Measurements from ENCODE around the gene HES6.

HES6 gene

DNA sequence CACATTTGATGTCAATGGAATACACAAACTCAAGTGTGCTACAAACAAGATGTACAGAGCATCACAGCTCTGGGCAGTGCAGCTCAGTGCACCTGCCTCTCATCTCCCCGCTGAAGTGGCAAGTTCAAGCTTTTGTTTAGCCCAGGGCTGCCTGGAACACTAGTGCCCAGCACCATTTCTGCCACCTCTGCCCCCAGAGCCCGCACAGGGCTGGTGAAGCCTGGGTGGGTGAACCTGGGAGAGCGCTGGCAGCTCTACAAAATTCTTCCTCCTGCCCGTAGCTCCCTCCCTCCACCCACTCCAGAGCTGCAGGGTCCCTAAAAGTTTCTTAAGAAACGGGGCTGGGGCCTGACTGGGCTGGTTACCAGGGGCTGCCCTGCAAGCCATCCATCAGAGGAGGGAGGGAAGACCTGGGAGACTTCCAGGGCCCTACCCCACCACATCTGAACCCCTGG lies 1.5 kb downstream of the HES6 start:
- FAIRE-seq (no peak), DNase-seq (ENCODE audit: insufficient read length, low spot score) (no peak)
- TF ChIP-seq SPI1 (IDR thresholded peaks at IDR 0.05; ENCODE audit: low read depth, low read length) (no peak), POU2F2 (IDR thresholded peaks at IDR 0.05; ENCODE audit: low read depth, low read length) (no peak), POLR2A (IDR thresholded peaks at IDR 0.05; ENCODE audit: low read depth, low read length) (no peak), PAX5 (IDR thresholded peaks at IDR 0.05; ENCODE audit: insufficient read depth, low read length, severe bottlenecking) (no peak), TAF1 (IDR thresholded peaks at IDR 0.05; ENCODE audit: low read depth, low read length) (no peak)

DNA sequence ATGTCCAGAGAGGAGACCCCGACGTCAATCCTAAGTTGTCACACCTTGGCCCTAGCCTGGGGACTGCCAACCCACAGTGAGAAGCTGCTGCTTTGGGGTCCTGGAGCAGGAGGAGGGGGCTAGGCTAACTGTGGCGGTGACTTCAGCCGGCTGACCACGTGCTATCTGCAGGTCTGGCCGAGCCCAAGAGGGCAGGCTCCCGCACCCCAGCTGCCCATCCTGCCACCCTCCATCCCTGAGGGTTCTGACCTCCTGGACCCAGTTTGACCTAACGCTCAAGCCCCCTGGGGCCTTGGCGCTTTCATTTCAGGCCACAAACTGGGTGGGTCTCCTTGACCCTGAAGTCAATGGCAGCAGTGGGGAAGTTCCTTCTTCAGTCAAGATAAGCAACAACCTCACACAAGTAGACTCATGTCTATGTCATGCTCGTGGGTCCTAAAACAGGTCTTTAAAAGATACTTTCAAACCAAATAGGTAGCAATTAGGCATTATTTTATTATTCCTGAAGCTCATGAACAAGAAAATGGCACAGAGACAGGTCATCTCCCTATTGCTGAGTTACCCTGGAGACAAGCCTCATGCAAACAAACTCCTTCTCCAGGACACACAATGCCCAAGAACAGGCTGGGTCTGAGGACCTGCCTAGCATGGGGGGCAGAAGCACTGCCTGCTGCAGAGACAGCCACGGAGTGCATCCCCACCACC lies 2.3 kb downstream of the HES6 start:
- FAIRE-seq (no peak), DNase-seq (ENCODE audit: insufficient read length, low spot score) (no peak)
- TF ChIP-seq SPI1 (IDR thresholded peaks at IDR 0.05; ENCODE audit: low read depth, low read length) (no peak), PAX5 (IDR thresholded peaks at IDR 0.05; ENCODE audit: insufficient read depth, low read length, severe bottlenecking) (no peak), POU2F2 (IDR thresholded peaks at IDR 0.05; ENCODE audit: low read depth, low read length) (no peak), TAF1 (IDR thresholded peaks at IDR 0.05; ENCODE audit: low read depth, low read length) (no peak), POLR2AphosphoS5 (IDR thresholded peaks at IDR 0.05; ENCODE audit: low read depth, low read length) (no peak), POLR2A (IDR thresholded peaks at IDR 0.05; ENCODE audit: low read depth, low read length) (no peak)

DNA sequence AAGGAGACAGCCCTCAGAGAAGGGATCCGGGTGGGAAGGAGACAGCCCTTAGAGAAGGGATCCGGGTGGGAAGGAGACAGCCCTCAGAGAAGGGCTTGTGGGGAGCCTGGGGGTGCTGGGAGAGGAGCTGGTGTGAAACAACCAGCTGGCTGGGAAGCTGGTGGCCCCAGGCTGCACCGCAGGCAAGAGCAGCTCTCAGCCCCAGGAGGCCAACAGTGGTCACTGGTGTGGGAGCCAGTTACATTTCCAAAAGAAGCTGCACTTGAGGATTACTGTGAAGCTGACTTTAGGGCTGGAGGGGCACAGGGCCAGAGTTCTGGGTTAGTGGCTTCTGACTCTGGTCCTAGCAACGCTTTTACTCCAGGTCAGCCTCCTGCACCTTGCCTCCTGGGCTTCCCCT lies 3.3 kb downstream of the HES6 start:
- DNase-seq (ENCODE audit: insufficient read length, low spot score) (no peak), FAIRE-seq (no peak)
- TF ChIP-seq POU2F2 (IDR thresholded peaks at IDR 0.05; ENCODE audit: low read depth, low read length) (no peak), POLR2AphosphoS5 (IDR thresholded peaks at IDR 0.05; ENCODE audit: low read depth, low read length) (no peak), SPI1 (IDR thresholded peaks at IDR 0.05; ENCODE audit: low read depth, low read length) (no peak), TAF1 (IDR thresholded peaks at IDR 0.05; ENCODE audit: low read depth, low read length) (no peak), POLR2A (IDR thresholded peaks at IDR 0.05; ENCODE audit: low read depth, low read length) (no peak), PAX5 (IDR thresholded peaks at IDR 0.05; ENCODE audit: insufficient read depth, low read length, severe bottlenecking) (no peak)

DNA sequence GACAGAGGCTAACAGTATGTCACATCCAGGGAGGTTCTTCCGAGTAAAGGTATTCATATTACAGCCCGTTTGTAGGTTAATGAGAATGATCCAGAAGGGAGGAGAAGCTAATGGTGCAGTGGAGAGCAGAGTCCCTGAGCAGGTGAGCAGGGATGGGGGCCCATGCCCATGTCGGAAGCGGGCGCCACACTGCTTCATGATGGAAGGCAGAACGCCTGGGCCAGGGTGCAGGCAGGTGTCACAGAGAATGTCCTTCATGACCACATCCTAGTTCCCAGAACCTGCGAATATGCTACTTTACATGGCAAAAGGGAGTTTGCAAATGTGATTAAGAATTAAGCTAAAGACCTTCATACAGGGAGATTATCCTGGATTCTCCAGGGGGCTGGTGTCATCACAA lies 4.0 kb downstream of the HES6 start:
- DNase-seq (ENCODE audit: insufficient read length, low spot score), result no peak
- FAIRE-seq, result no peak
- TF ChIP-seq POU2F2 (IDR thresholded peaks at IDR 0.05; ENCODE audit: low read depth, low read length), result no peak
- TF ChIP-seq SPI1 (IDR thresholded peaks at IDR 0.05; ENCODE audit: low read depth, low read length), result no peak
- no peak for TF ChIP-seq POLR2AphosphoS5 (IDR thresholded peaks at IDR 0.05; ENCODE audit: low read depth, low read length)
- TF ChIP-seq TAF1 (IDR thresholded peaks at IDR 0.05; ENCODE audit: low read depth, low read length), result no peak
- TF ChIP-seq POLR2A (IDR thresholded peaks at IDR 0.05; ENCODE audit: low read depth, low read length), result no peak
- no peak for TF ChIP-seq PAX5 (IDR thresholded peaks at IDR 0.05; ENCODE audit: insufficient read depth, low read length, severe bottlenecking)

GRCh38 chr2:238235331-238235732 lies 4.5 kb downstream of the HES6 start:
- no peak for DNase-seq (ENCODE audit: insufficient read length, low spot score)
- no peak for TF ChIP-seq POU2F2 (IDR thresholded peaks at IDR 0.05; ENCODE audit: low read depth, low read length)
- FAIRE-seq, result no peak

DNA sequence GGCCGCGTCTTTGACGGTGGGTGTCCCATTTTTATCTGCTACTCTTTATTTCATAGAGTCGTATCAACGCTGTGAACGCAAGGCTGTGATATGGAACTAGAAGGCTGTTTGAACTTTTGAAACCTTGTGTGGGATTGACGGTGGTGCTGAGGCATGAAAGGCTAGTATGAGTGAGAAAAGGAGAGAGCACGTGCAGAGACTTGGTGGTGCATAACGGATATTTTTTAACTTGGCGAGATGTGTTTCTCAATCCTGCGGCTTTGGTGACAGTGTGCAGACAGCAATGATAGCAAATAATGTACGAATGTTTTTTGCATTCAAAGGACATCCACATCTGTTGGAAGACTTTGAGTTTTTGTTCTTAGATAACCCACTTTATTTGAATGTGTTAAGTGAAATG lies 6.2 kb downstream of the HES6 start:
- TF ChIP-seq PAX5 (IDR thresholded peaks at IDR 0.05; ENCODE audit: insufficient read depth, low read length, severe bottlenecking), result no peak
- no peak for TF ChIP-seq POU2F2 (IDR thresholded peaks at IDR 0.05; ENCODE audit: low read depth, low read length)
- TF ChIP-seq SPI1 (IDR thresholded peaks at IDR 0.05; ENCODE audit: low read depth, low read length), result no peak
- no peak for TF ChIP-seq TAF1 (IDR thresholded peaks at IDR 0.05; ENCODE audit: low read depth, low read length)
- no peak for TF ChIP-seq POLR2A (IDR thresholded peaks at IDR 0.05; ENCODE audit: low read depth, low read length)
- TF ChIP-seq POLR2AphosphoS5 (IDR thresholded peaks at IDR 0.05; ENCODE audit: low read depth, low read length), result no peak
- FAIRE-seq, result no peak
- no peak for DNase-seq (ENCODE audit: insufficient read length, low spot score)

DNA sequence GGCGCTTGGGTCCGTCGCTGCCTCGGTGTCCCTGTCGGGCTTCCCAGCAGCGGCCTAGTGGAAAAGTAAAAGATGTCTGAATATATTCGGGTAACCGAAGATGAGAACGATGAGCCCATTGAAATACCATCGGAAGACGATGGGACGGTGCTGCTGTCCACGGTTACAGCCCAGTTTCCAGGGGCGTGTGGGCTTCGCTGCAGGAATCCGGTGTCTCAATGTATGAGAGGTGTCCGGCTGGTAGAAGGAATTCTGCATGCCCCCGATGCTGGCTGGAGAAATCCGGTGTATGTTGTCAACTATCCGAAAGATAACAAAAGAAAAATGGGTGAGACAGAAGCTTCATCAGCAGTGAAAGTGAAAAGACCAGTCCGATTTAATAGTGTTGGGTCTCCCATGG lies 8.0 kb downstream of the HES6 start:
- DNase-seq (ENCODE audit: insufficient read length, low spot score), result no peak
- no peak for TF ChIP-seq PAX5 (IDR thresholded peaks at IDR 0.05; ENCODE audit: insufficient read depth, low read length, severe bottlenecking)
- no peak for TF ChIP-seq TAF1 (IDR thresholded peaks at IDR 0.05; ENCODE audit: low read depth, low read length)
- no peak for TF ChIP-seq POLR2A (IDR thresholded peaks at IDR 0.05; ENCODE audit: low read depth, low read length)
- no peak for TF ChIP-seq POU2F2 (IDR thresholded peaks at IDR 0.05; ENCODE audit: low read depth, low read length)
- TF ChIP-seq POLR2AphosphoS5 (IDR thresholded peaks at IDR 0.05; ENCODE audit: low read depth, low read length), result no peak
- TF ChIP-seq SPI1 (IDR thresholded peaks at IDR 0.05; ENCODE audit: low read depth, low read length), result no peak
- FAIRE-seq, result no peak

GRCh38 chr2:238231251-238231793 lies 8.5 kb downstream of the HES6 start:
- FAIRE-seq (peak; percentile 85), DNase-seq (ENCODE audit: insufficient read length, low spot score) (peak; percentile 77)
- no peak for TF ChIP-seq TAF1 (IDR thresholded peaks at IDR 0.05; ENCODE audit: low read depth, low read length)
- no peak for TF ChIP-seq SPI1 (IDR thresholded peaks at IDR 0.05; ENCODE audit: low read depth, low read length)
- TF ChIP-seq POLR2A (IDR thresholded peaks at IDR 0.05; ENCODE audit: low read depth, low read length), result no peak

GRCh38 chr2:238230699-238231098 lies 9.1 kb downstream of the HES6 start:
- TF ChIP-seq POLR2A (IDR thresholded peaks at IDR 0.05; ENCODE audit: low read depth, low read length) (no peak), SPI1 (IDR thresholded peaks at IDR 0.05; ENCODE audit: low read depth, low read length) (no peak), POU2F2 (IDR thresholded peaks at IDR 0.05; ENCODE audit: low read depth, low read length) (no peak), POLR2AphosphoS5 (IDR thresholded peaks at IDR 0.05; ENCODE audit: low read depth, low read length) (no peak), TAF1 (IDR thresholded peaks at IDR 0.05; ENCODE audit: low read depth, low read length) (no peak), PAX5 (IDR thresholded peaks at IDR 0.05; ENCODE audit: insufficient read depth, low read length, severe bottlenecking) (no peak)
- no peak for DNase-seq (ENCODE audit: insufficient read length, low spot score)
- no peak for FAIRE-seq

GRCh38 chr2:238228700-238229099 lies 11.1 kb downstream of the HES6 start:
- DNase-seq (ENCODE audit: insufficient read length, low spot score), result no peak
- FAIRE-seq, result no peak
- TF ChIP-seq PAX5 (IDR thresholded peaks at IDR 0.05; ENCODE audit: insufficient read depth, low read length, severe bottlenecking) (no peak), POLR2AphosphoS5 (IDR thresholded peaks at IDR 0.05; ENCODE audit: low read depth, low read length) (no peak), SPI1 (IDR thresholded peaks at IDR 0.05; ENCODE audit: low read depth, low read length) (no peak), POLR2A (IDR thresholded peaks at IDR 0.05; ENCODE audit: low read depth, low read length) (no peak), TAF1 (IDR thresholded peaks at IDR 0.05; ENCODE audit: low read depth, low read length) (no peak), POU2F2 (IDR thresholded peaks at IDR 0.05; ENCODE audit: low read depth, low read length) (no peak)
